HepG2 (cell line): ENCODE results near the gene FHIT. TPM values are rescaled to one million over a fixed set of nuclear protein-coding genes. Genes with fewer than 3 reads are reported as not detected.

Source experiments
- ATAC-seq: fragments of 200-7000 bp; cut with Tn5 transposase; 3 replicates; pipeline ENCODE4 v1.9.1; 2020; ENCODE audit warnings: mild to moderate bottlenecking, moderate library complexity
- BruUV-seq: library from RNA; stranded (reverse); fragments of 400-500 nt; replicated peaks from 2 replicates; lab custom pipeline; 2021; lab: Mats Ljungman, UMichigan
- CTCF ChIA-PET: fragments of 300-600 bp; formaldehyde crosslinking; extraction: SDS; loops from one replicate; lab custom pipeline; 2021; ENCODE audit warnings: low total read pairs, inconsistent platforms, low intra/inter-chr PET ratio; lab: Yijun Ruan, JAX
- POLR2A ChIA-PET: fragments of 350-600 bp; sonication (Branson Sonifier 250); formaldehyde crosslinking; loops from one replicate; lab custom pipeline; 2020; ENCODE audit warnings: antibody characterized with exemption, inconsistent platforms; lab: Yijun Ruan, JAX
- DNase-seq: peaks from one replicate; pipeline ENCODE4 v3.0.0-alpha.2; 2015; ENCODE audit warnings: low spot score
- FAIRE-seq: peaks from 3 replicates; lab custom pipeline; 2011; peaks lifted over from hg19 to GRCh38; lab: Jason Lieb, UNC
- H2AFZ ChIP-seq: one replicate; pipeline ENCODE4 v1.6.1; 2011; ENCODE audit warnings: low read length, inconsistent platforms
- H3K27ac ChIP-seq: fragments of 300-600 bp; 3 replicates; pipeline ENCODE4 v1.8.0; 2011; ENCODE audit warnings: mixed run types, mild to moderate bottlenecking, mixed read lengths, low read length, inconsistent platforms; ENCODE audit not compliant: insufficient read depth; ENCODE audit errors: extremely low read length
- H3K27me3 ChIP-seq, 2 experiments: fragments of 200-600 bp in 1 of 2; 2 replicates in 1 of 2; 3 replicates in 1 of 2; pipeline versions ENCODE4 v1.6.0 to v1.8.0; 2011; ENCODE audit warnings: low read length in 2 of 2, mild to moderate bottlenecking in 2 of 2, moderate library complexity in 2 of 2, inconsistent platforms in 1 of 2; ENCODE audit not compliant: insufficient read depth in 2 of 2, control insufficient read depth in 1 of 2
- H3K36me3 ChIP-seq, 2 experiments: fragments of 200-600 bp in 1 of 2; replicated peaks in 1 of 2; 2 replicates in 1 of 2; 3 replicates in 1 of 2; pipeline versions ENCODE4 v1.5.1 to v1.8.0; 2011; ENCODE audit warnings: low read length in 2 of 2, inconsistent platforms in 1 of 2; ENCODE audit not compliant: insufficient read depth in 2 of 2, control insufficient read depth in 1 of 2
- H3K4me1 ChIP-seq: 2 replicates; pipeline ENCODE4 v1.5.1; 2012; ENCODE audit warnings: low read length, inconsistent platforms; ENCODE audit not compliant: insufficient read depth
- H3K4me2 ChIP-seq: 2 replicates; pipeline ENCODE4 v1.6.0; 2011; ENCODE audit warnings: low read depth, low read length, inconsistent platforms
- H3K4me3 ChIP-seq, 3 experiments: fragments of 200-600 bp in 1 of 3; sonication (generic), shearing (Covaris generic) in 1 of 3; replicated peaks in 1 of 3; 2 replicates each; pipeline ENCODE4 v1.5.1; 2011 to 2016; ENCODE audit warnings: low read length in 3 of 3, inconsistent platforms in 2 of 3, low read depth in 2 of 3, mild to moderate bottlenecking in 2 of 3, control low read depth in 1 of 3, mixed read lengths in 1 of 3; ENCODE audit not compliant: insufficient read depth in 1 of 3
- H3K79me2 ChIP-seq: one replicate; pipeline ENCODE4 v1.6.1; 2011; ENCODE audit warnings: low read length, inconsistent platforms; ENCODE audit not compliant: insufficient read depth
- H3K9ac ChIP-seq: 2 replicates; pipeline ENCODE4 v1.6.0; 2011; ENCODE audit warnings: mild to moderate bottlenecking, low read depth, low read length, inconsistent platforms; ENCODE audit not compliant: insufficient read depth
- H3K9me3 ChIP-seq: 2 replicates; pipeline ENCODE4 v1.5.1; 2012; ENCODE audit warnings: mild to moderate bottlenecking, low read length
- H4K20me1 ChIP-seq: 2 replicates; pipeline ENCODE4 v1.6.0; 2011; ENCODE audit warnings: inconsistent platforms, mild to moderate bottlenecking, low read length, moderate library complexity; ENCODE audit not compliant: insufficient read depth
- ARHGAP35 ChIP-seq: sonication (generic); formaldehyde crosslinking; IDR thresholded peaks from 2 replicates; pipeline ENCODE4 v1.9.0; 2022; ENCODE audit warnings: mild to moderate bottlenecking, inconsistent platforms, moderate library complexity, missing genetic modification reagents, borderline replicate concordance
- CCAR2 ChIP-seq: fragments of 200-400 bp; formaldehyde crosslinking; optimal IDR thresholded peaks from 2 replicates; pipeline ENCODE3; 2018; ENCODE audit warnings: low read depth, mild to moderate bottlenecking, low read length, moderate library complexity
- CHD2 ChIP-seq: IDR thresholded peaks from 2 replicates; pipeline ENCODE4 v1.6.1; 2011; ENCODE audit warnings: low read depth, low read length, improper control_type of control experiment
- SP1 ChIP-seq, 2 experiments: fragments of 450-650 bp in 1 of 2; sonication (generic) in 1 of 2; formaldehyde crosslinking in 1 of 2; IDR thresholded peaks; 2 replicates each; pipeline versions ENCODE4 v1.4.0 to v1.6.1; 2016 to 2020; ENCODE audit warnings: missing genetic modification reagents in 1 of 2
- SRF ChIP-seq: IDR thresholded peaks from 2 replicates; pipeline ENCODE4 v1.6.1; 2011; ENCODE audit warnings: mild to moderate bottlenecking, low read depth, low read length, moderate library complexity
- WIZ ChIP-seq: sonication (generic); formaldehyde crosslinking; IDR thresholded peaks from 2 replicates; pipeline ENCODE4 v1.5.1; 2020; ENCODE audit warnings: mild to moderate bottlenecking, missing genetic modification reagents
- ZNF337 ChIP-seq: sonication (generic); formaldehyde crosslinking; IDR thresholded peaks from 2 replicates; pipeline ENCODE4 v1.5.1; 2020; ENCODE audit warnings: missing genetic modification reagents, low read depth, mild to moderate bottlenecking, borderline replicate concordance
- ZNF546 ChIP-seq: sonication (generic); formaldehyde crosslinking; conservative IDR thresholded peaks from 2 replicates; pipeline ENCODE4 v1.8.1; 2023; ENCODE audit warnings: mild to moderate bottlenecking, missing genetic modification reagents
- WGBS: methylation state at CpG from one replicate; pipeline ENCODE4 v1.1.6; 2017; ENCODE audit warnings: low lambda C conversion rate; 5-methylcytosine and 5-hydroxymethylcytosine counted together
- in situ Hi-C: cut with HindIII; loops from 2 replicates; pipeline ENCODE4 v1.10.0; 2017; ENCODE audit warnings: low pct_unique_long_range_greater_than_20kb; ENCODE audit not compliant: extremely low pct_ligation_motif_present
- intact Hi-C: fragments of 100-400 bp; cut with micrococcal nuclease; formaldehyde crosslinking; loops from one replicate; pipeline ENCODE4 v1.10.0; 2022; ENCODE audit not compliant: unreplicated experiment
- polyA plus RNA-seq, 8 experiments: library from polyadenylated mRNA; depleted of rRNA in 3 of 8; stranded (reverse) in 7 of 8; unstranded in 1 of 8; fragments of >200 nt; fragmentation: Illumina TruSeq in 4 of 8; extraction: Trizol in 4 of 8; gene quantifications; 2 replicates each; pipeline versions ENCODE4 v1.2.1 to v1.2.3, GENCODE V29; 2011 to 2016; ENCODE audit warnings: low read depth in 4 of 8, missing spikeins in 1 of 8, mixed read lengths in 1 of 8; ENCODE audit not compliant: insufficient read depth in 1 of 8
- total RNA-seq, 5 experiments: library from RNA; depleted of rRNA; stranded (reverse); fragments of >200 nt; fragmentation: Illumina TruSeq; extraction: Trizol; gene quantifications; 2 replicates each; pipeline ENCODE4 v1.2.3, GENCODE V29; 2016; ENCODE audit warnings: low read depth in 1 of 5
- TF ChIP-seq, protein P1 (sequence below): sonication (generic); formaldehyde crosslinking; IDR thresholded peaks from 2 replicates; pipeline ENCODE4 v1.5.0; 2020; ENCODE audit warnings: mild to moderate bottlenecking, missing genetic modification reagents
- TF ChIP-seq, protein P2 (sequence below): sonication (generic); formaldehyde crosslinking; IDR thresholded peaks from 2 replicates; pipeline ENCODE4 v1.4.0; 2020; ENCODE audit warnings: missing genetic modification reagents
- TF ChIP-seq, protein P3 (sequence below): IDR thresholded peaks from 2 replicates; pipeline ENCODE4 v1.6.1; 2016
- TF ChIP-seq, protein P4 (sequence below): sonication (generic); formaldehyde crosslinking; IDR thresholded peaks from 2 replicates; pipeline ENCODE4 v1.4.0; 2020; ENCODE audit warnings: missing genetic modification reagents, mild to moderate bottlenecking, borderline replicate concordance

Gene FHIT
- total and polyA plus RNA-seq, 2 of the 13 experiments (the other 11 are each of a cell fraction or from before 2014, with no cell fraction given) = 4.0 to 4.6 TPM

DNA sequence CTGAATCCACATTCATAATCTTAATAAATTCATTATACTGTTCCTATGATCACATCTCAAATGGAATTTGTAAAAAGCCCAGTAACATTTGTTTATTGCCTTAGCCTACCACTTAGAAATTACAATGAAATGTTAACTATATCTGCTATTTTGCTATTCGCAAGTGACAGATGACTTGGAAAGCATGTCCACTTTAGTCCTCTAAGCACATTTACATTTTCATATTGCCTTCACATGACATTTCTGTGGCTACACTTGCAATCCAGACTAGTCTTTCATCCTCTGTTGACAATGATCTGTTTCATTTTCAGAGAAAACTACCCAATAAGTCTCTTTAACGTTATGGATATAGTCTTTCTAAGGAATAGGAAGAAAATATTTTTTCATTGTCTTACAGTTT lies 741.8 kb downstream of the FHIT start:
- Histone ChIP-seq H3K4me1 (no peaks in the 10 kb centered on the region), H3K4me3 (no peak overlapping the region), H3K27me3 (no peaks in the 10 kb centered on the region), H2AFZ (no peak overlapping the region), H3K79me2 (no peaks in the 10 kb centered on the region), H3K9me3 (peaks cover 6% of the 10 kb centered on the region), H3K36me3 (no peaks in the 10 kb centered on the region), H4K20me1 (no peaks in the 10 kb centered on the region), H3K27ac (no peak overlapping the region), H3K4me2 (no peak overlapping the region), H3K9ac (no peak overlapping the region)
- CTCF ChIA-PET = no interaction called here
- WGBS = 46% methylated on average over 2 of the region's 2 CpGs
- ATAC-seq (no peak), FAIRE-seq (no peak), DNase-seq (no peak)
- POLR2A ChIA-PET = no interaction called here
- no TSS peak for BruUV-seq
- intact Hi-C loops (no loop called here), in situ Hi-C loops (no loop called here)
- TF ChIP-seq ZNF546 (CRISPR knock-in tag) = no peak
- TF ChIP-seq CHD2 = no peak
- TF ChIP-seq SRF = no peak
- no peak for TF ChIP-seq ZNF337 (CRISPR knock-in tag)
- no peak for TF ChIP-seq CCAR2
- TF ChIP-seq, protein P1, sequence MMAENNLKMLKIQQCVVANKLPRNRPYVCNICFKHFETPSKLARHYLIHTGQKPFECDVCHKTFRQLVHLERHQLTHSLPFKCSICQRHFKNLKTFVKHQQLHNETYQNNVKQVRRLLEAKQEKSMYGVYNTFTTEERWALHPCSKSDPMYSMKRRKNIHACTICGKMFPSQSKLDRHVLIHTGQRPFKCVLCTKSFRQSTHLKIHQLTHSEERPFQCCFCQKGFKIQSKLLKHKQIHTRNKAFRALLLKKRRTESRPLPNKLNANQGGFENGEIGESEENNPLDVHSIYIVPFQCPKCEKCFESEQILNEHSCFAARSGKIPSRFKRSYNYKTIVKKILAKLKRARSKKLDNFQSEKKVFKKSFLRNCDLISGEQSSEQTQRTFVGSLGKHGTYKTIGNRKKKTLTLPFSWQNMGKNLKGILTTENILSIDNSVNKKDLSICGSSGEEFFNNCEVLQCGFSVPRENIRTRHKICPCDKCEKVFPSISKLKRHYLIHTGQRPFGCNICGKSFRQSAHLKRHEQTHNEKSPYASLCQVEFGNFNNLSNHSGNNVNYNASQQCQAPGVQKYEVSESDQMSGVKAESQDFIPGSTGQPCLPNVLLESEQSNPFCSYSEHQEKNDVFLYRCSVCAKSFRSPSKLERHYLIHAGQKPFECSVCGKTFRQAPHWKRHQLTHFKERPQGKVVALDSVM (CRISPR knock-in tag) = no peak
- TF ChIP-seq ARHGAP35 (CRISPR knock-in tag) = no peak
- TF ChIP-seq, protein P2, sequence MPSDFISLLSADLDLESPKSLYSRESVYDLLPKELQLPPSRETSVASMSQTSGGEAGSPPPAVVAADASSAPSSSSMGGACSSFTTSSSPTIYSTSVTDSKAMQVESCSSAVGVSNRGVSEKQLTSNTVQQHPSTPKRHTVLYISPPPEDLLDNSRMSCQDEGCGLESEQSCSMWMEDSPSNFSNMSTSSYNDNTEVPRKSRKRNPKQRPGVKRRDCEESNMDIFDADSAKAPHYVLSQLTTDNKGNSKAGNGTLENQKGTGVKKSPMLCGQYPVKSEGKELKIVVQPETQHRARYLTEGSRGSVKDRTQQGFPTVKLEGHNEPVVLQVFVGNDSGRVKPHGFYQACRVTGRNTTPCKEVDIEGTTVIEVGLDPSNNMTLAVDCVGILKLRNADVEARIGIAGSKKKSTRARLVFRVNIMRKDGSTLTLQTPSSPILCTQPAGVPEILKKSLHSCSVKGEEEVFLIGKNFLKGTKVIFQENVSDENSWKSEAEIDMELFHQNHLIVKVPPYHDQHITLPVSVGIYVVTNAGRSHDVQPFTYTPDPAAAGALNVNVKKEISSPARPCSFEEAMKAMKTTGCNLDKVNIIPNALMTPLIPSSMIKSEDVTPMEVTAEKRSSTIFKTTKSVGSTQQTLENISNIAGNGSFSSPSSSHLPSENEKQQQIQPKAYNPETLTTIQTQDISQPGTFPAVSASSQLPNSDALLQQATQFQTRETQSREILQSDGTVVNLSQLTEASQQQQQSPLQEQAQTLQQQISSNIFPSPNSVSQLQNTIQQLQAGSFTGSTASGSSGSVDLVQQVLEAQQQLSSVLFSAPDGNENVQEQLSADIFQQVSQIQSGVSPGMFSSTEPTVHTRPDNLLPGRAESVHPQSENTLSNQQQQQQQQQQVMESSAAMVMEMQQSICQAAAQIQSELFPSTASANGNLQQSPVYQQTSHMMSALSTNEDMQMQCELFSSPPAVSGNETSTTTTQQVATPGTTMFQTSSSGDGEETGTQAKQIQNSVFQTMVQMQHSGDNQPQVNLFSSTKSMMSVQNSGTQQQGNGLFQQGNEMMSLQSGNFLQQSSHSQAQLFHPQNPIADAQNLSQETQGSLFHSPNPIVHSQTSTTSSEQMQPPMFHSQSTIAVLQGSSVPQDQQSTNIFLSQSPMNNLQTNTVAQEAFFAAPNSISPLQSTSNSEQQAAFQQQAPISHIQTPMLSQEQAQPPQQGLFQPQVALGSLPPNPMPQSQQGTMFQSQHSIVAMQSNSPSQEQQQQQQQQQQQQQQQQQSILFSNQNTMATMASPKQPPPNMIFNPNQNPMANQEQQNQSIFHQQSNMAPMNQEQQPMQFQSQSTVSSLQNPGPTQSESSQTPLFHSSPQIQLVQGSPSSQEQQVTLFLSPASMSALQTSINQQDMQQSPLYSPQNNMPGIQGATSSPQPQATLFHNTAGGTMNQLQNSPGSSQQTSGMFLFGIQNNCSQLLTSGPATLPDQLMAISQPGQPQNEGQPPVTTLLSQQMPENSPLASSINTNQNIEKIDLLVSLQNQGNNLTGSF (CRISPR knock-in tag) = no peak
- TF ChIP-seq, protein P3, sequence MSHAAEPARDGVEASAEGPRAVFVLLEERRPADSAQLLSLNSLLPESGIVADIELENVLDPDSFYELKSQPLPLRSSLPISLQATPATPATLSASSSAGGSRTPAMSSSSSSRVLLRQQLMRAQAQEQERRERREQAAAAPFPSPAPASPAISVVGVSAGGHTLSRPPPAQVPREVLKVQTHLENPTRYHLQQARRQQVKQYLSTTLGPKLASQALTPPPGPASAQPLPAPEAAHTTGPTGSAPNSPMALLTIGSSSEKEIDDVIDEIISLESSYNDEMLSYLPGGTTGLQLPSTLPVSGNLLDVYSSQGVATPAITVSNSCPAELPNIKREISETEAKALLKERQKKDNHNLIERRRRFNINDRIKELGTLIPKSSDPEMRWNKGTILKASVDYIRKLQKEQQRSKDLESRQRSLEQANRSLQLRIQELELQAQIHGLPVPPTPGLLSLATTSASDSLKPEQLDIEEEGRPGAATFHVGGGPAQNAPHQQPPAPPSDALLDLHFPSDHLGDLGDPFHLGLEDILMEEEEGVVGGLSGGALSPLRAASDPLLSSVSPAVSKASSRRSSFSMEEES (CRISPR knock-in tag) = no peak
- TF ChIP-seq SP1 (IDR thresholded peaks at IDR 0.05) = no peak
- TF ChIP-seq SP1 (CRISPR knock-in tag; IDR thresholded peaks at IDR 0.05) = no peak
- no peak for TF ChIP-seq WIZ (CRISPR knock-in tag)
- TF ChIP-seq, protein P4, sequence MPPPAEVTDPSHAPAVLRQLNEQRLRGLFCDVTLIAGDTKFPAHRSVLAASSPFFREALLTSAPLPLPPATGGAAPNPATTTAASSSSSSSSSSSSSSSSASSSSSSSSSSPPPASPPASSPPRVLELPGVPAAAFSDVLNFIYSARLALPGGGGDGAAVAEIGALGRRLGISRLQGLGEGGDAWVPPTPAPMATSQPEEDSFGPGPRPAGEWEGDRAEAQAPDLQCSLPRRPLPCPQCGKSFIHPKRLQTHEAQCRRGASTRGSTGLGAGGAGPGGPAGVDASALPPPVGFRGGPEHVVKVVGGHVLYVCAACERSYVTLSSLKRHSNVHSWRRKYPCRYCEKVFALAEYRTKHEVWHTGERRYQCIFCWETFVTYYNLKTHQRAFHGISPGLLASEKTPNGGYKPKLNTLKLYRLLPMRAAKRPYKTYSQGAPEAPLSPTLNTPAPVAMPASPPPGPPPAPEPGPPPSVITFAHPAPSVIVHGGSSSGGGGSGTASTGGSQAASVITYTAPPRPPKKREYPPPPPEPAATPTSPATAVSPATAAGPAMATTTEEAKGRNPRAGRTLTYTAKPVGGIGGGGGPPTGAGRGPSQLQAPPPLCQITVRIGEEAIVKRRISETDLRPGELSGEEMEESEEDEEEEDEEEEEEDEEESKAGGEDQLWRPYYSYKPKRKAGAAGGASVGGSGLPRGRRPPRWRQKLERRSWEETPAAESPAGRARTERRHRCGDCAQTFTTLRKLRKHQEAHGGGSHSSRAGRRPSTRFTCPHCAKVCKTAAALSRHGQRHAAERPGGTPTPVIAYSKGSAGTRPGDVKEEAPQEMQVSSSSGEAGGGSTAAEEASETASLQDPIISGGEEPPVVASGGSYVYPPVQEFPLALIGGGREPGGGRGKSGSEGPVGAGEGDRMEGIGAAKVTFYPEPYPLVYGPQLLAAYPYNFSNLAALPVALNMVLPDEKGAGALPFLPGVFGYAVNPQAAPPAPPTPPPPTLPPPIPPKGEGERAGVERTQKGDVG (CRISPR knock-in tag) = no peak
